HG02981 (cell line): Measurements from ENCODE around the gene LAMC2.
"Not testable (repeated sequence)": the region's sequence is repeated elsewhere in the genome, so short reads cannot be mapped to it uniquely, and the experiment has no call there.

Experiments
- ATAC-seq: cut with Tn5 transposase; IDR thresholded peaks from one replicate; pipeline ENCODE4 v1.9.1; 2021; ENCODE audit warnings: mild to moderate bottlenecking, moderate library complexity; ENCODE audit not compliant: unreplicated experiment

LAMC2 gene

GRCh38 chr1:183185941-183186490 is at the start of gene LAMC2:
Gene LAMC2 (plus strand): TSS chr1:183186264. CDS start chr1:183186353, 89 bp downstream.
- ATAC-seq = no peak

- ATAC-seq = no peak
Observed at GRCh38 chr1:183137782-183138181, 48.3 kb upstream of the LAMC2 start.

DNA sequence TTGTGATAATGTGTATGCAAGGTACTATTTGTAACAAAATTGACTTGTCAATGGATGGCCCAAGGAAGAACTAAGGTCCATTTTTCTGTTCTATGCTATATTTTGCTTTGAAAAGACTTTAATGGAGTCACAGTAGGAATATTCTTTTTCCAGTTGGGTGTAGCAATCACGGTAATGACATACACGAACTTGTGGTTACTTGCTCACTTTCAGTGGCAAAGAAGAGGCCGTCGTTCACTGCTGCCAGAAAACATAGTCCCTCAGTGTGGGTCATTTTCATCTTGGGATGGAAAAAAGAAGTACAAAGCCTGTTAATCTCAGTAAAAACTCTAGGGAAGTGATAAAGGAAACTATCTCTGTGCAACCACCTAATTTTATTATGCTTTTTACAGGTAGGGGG is 47.8 kb upstream of the LAMC2 start:
- ATAC-seq = no peak

- ATAC-seq = no peak
Observed at GRCh38 chr1:183139281-183139942, 46.7 kb upstream of the LAMC2 start.

GRCh38 chr1:183140633-183141032 is 45.4 kb upstream of the LAMC2 start:
- ATAC-seq = no peak

GRCh38 chr1:183142171-183142570 is 43.9 kb upstream of the LAMC2 start:
- no peak for ATAC-seq

DNA sequence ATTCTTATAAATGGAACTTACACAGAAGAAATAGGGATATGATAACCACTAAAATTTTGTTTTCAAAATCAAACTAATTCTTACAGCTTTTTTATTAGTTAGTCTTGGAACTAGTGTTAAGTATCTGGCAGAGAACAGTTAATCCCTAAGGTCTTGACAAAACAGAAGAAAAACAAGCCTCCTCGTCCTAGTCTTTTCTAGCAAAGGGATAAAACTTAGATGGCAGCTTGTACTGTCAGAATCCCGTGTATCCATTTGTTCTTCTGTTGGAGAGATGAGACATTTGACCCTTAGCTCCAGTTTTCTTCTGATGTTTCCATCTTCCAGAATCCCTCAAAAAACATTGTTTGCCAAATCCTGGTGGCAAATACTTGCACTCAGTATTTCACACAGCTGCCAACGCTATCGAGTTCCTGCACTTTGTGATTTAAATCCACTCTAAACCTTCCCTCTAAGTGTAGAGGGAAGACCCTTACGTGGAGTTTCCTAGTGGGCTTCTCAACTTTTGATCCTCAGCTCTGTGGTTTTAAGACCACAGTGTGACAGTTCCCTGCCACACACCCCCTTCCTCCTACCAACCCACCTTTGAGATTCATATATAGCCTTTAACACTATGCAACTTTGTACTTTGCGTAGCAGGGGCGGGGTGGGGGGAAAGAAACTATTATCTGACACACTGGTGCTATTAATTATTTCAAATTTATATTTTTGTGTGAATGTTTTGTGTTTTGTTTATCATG is 42.3 kb upstream of the LAMC2 start:
- no peak for ATAC-seq

- no peak for ATAC-seq
Observed at GRCh38 chr1:183144752-183145151, 41.3 kb upstream of the LAMC2 start.

GRCh38 chr1:183147735-183148134 is 38.3 kb upstream of the LAMC2 start:
- no peak for ATAC-seq

GRCh38 chr1:183148599-183148998 is 37.5 kb upstream of the LAMC2 start:
- ATAC-seq = no peak

GRCh38 chr1:183149273-183149672 is 36.8 kb upstream of the LAMC2 start:
- ATAC-seq = no peak

DNA sequence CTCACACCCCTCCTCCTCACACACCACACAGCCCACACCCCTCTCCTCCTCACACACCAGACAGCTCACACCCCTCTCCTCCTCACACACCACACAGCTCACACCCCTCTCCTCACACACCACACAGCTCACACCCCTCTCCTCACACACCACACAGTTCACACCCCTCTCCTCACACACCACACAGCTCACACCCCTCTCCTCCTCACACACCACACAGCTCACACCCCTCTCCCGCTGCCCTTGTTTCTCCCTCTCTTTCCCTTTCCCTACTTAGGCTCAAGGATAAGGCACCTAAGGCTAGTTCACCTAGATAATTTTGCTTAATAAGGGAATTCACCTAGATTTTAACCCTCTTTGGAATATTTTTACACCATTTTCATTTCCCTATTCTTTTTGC is 36.0 kb upstream of the LAMC2 start:
- not testable (repeated sequence) for ATAC-seq

- ATAC-seq = no peak
Observed at GRCh38 chr1:183150445-183150844, 35.6 kb upstream of the LAMC2 start.

- ATAC-seq = no peak
Observed at GRCh38 chr1:183152180-183152579, 33.9 kb upstream of the LAMC2 start.

- no peak for ATAC-seq
Observed at GRCh38 chr1:183155939-183156338, 30.1 kb upstream of the LAMC2 start.

- ATAC-seq = no peak
Observed at GRCh38 chr1:183159960-183160359, 26.1 kb upstream of the LAMC2 start.

- no peak for ATAC-seq
Observed at GRCh38 chr1:183161391-183161790, 24.7 kb upstream of the LAMC2 start.

DNA sequence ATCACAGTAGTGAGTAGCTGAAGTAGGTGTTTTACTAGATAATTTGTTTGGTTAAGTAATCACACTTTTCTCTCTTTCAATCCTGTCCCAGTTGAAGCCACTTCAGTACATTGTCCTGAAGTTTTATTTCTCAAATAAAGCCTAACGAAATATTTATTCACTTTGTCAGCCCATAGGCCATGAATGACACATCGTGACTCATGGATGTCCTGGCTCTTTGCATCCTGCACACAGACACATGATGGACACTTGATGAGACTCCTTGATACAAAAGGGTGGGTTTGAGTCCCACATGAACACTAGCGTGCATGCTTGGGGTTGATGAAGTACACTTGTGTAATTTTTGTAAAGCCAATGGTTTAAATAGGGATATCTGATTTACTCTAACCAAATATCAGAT is 22.7 kb upstream of the LAMC2 start:
- no peak for ATAC-seq

GRCh38 chr1:183164340-183164739 is 21.7 kb upstream of the LAMC2 start:
- ATAC-seq = no peak

GRCh38 chr1:183164963-183165362 is 21.1 kb upstream of the LAMC2 start:
- ATAC-seq = no peak

DNA sequence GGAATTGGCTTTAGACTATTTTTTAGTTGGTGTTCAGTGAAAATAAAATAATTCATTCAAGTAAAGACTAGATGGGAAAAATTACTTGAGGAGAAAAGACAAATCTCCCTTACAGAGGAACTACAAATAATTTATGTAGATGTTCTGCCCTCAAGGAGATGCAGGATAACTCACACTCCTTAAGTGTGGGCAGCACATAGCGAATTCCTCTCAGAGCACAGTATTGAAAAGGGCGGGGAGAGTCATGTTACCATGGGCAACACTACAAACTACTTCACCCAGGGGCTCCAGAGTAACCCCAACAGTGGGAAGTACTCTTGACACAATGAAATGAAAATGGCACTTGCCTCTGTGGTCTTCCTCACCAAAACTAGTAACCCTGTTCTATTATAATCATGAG is 20.6 kb upstream of the LAMC2 start:
- ATAC-seq = no peak

GRCh38 chr1:183166454-183166853 is 19.6 kb upstream of the LAMC2 start:
- no peak for ATAC-seq
